Stimulated activated CD4-positive, alpha-beta T cell treated with anti-CD3 and anti-CD28 coated beads, TNF-alpha, amount 100 ng/mL, for 48 hours (primary cell): ENCODE measurements around the gene TIMM17A.

Experiments used
- DNase-seq, 3 donors: peaks; one replicate each; pipeline ENCODE4 v3.0.0-alpha.2; 2020; ENCODE audit warnings: low read depth in 3 of 3

Gene TIMM17A

DNA sequence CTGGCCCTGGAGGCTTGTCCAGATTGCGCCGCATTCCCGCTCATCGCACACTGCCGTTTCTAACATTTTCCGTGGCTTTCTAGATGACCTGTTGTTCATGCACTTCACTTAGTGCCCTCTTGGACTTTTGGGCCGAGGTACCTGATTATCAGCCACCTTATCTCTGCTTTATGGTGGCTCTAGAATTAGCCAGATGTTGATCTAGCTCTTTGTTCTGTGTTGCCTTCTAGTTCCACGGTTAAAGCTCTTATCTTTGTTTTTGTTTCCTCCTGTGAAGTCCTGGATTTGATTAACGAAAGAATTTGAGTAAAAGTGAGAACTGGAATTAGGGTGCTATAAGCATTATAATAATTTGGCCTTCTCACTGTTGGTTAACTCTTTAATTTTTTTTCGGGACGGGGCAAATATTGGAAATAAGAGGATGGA lies 28.1 kb downstream of the TIMM17A start:
- DNase-seq, result no peak

DNA sequence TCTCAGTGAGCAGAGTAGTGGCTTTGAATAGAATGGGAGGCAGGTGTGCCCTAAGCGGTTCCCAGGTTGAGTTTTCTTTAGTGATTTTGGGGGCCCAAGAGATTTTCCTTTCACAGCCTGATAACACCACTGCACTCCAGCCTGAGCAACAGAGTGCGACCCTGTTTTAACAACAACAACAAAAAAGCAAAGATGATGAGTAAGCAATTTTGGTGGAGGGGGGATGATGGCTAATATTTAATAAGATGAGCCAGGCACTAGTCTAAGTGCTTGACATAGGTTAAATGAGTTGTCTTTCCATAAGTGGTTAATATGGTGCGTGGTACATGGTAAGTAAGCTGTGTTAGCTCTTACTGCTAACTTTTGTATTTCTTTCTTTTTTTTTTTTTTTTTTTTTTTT lies 29.1 kb downstream of the TIMM17A start:
- DNase-seq, result no peak

DNA sequence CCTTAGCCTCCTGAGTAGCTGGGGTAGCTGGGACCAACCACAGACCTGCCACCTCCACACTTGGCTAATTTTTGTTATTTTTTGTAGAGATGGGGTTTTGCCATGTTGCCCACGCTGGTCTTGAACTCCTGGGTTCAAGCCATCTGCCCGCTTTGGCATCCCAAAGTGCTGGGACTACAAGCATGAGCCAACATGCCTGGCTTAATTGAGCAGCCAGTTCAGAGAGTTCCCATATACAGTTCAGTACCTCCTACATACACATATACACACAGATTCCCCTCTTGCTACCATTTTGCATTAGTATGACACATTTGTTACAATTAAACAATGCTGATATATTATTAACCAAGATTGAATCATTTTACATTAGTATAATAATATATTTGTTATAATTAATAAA lies 30.1 kb downstream of the TIMM17A start:
- no peak for DNase-seq

DNA sequence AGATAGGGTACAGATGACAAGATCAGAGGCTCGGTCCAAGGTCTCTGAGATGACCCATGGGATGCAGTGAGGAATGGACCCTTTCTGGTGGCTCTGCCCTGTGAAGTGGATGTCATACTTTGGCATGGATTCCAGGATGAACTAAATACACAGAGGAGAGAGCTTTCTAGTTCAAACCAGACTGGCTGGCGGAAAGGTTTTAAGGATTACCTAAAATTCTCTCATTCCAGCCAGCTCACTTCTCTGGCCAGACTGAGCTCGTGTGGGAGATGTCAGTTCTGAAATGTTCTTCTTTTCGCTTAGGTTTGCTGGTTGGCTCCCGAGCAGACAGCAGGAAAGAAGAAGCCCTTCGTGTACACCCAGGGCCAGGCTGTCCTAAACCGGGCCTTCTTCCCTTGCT lies 33.3 kb downstream of the TIMM17A start:
- DNase-seq, result no peak

DNA sequence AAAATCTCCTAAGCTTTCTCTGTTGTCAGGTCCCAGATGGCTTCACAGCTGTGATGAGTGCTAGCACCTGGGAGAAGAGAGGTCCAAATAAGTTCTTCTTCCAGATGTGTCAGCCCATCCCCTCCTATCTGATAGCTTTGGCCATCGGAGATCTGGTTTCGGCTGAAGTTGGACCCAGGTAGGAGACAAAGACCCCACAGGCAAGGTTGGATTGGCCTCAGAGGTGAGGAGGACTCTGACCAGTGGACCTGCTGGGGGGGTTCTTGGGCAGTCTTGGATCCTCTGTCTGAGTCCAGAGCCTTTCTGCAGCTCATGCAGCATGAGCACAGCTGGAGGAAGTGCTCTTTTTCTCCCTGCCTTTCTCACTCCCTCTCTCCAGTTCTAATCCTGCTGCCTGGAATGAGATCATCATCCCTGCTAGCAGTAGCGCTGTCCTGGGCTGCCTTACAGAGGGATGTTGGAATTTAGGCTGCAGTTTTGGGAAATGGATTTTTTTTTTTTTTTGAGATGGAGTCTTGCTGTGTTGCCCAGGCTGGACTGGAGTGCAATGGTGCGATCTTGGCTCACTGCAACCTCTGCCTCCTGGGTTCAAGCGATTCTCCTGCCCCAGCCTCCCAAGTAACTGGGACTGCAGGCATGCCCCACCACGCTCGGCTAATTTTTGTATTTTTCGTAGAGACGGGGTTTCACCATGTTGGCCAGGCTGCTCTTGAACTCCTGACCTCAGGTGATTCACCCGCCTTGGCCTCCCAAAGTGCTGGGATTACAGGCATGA lies 34.2 kb downstream of the TIMM17A start:
- no peak for DNase-seq

DNA sequence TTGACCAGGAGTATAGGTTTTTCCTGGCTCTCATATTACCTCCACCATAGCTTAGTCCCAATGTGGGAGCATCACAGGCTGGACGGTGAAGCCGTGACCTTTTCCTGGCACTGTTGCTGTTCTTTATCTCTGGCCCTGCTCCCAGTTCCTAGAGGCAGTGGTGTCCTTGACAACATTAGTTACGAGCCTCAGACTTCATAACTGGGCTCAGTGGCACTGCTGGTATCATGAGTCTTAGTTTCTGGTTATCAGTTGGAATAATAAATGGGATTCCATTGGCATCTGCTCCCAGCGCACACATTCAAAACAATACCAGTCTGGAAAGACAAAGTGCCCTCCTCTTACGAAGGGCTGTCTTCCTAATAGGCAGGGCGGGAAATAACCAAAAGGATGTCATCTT lies 35.1 kb downstream of the TIMM17A start:
- DNase-seq, result no peak

DNA sequence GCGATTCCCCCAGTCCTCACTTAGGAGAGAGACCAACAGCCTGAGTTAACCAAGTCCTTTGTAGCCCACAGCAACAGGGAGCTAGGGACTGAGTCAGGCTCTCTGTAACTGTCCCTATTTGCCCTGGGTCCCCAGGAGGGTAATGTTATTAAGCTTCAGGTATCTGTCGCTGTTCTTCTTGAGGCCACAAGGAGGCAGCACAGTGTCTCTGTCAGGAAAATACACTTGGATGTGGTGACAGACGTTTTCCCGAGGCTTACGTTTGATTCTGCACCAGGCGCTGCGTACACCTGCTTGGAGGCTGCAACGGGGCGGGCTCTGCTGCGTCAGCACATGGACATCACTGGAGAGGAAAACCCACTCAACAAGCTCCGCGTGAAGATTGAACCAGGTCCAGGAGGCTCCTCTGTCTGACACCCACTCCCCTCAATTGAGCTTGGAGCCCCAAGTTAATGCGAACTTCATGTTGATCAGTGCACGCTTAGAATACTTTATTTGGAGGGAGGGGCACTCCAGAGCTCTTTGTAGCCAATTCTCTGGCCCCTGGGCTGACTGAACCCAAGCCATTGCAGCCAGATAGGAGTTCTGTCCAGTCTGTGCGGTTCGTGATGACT lies 44.4 kb downstream of the TIMM17A start:
- no peak for DNase-seq

DNA sequence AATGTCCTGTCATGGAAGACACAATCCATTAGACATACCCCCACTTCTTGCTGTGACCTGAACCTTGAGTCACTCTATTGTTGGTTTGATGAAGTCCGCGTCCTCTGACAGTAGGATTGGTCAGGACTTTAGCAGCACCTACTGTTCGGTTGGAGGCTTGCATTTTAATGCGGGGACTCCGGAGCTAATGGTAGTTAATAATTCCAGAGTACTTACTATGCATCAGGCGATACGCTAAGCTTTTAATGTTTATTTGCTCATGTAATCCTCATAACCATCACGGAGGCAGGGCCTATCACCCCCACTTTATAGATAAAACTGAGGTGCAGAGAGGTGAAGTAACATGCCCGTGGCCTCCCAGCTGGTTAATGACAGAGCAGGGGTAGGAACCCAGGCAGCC lies 47.2 kb downstream of the TIMM17A start:
- DNase-seq, result no peak

DNA sequence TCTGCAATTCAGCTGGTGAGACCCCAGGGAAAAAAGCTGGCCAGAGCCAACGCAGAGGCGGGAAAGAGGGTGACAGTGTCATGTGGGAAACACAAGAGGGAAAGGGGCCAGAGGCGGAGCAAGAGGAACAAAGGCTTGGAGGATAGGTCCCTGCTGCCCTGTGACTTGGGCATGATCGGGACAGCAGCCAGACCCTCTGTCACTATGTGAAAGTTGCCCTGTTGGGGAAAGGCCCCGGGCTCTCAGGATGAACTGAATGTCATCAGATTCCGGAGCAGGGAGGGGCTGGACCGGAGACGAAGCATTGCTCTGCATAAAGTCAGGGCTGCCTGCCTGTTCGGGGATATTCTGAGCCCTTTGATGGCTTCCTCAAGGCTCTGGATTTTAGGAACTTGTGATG lies 49.4 kb downstream of the TIMM17A start:
- DNase-seq, result no peak

DNA sequence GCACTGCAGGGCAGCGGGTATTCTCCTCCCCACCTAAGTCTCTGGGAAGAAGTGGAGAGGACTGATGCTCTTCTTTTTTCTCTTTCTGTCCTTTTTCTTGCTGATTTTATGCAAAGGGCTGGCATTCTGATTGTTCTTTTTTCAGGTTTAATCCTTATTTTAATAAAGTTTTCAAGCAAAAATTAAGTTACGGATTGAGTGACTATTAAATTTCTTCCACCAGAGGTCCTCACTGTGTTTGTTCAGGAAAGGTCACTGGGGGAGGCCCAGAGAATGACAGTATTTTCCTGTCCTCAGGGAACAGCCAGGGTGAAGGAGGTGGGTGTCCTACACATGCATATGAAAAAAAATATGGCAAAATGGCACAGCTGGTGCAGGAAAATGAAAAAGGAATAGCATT lies 50.7 kb downstream of the TIMM17A start:
- no peak for DNase-seq

DNA sequence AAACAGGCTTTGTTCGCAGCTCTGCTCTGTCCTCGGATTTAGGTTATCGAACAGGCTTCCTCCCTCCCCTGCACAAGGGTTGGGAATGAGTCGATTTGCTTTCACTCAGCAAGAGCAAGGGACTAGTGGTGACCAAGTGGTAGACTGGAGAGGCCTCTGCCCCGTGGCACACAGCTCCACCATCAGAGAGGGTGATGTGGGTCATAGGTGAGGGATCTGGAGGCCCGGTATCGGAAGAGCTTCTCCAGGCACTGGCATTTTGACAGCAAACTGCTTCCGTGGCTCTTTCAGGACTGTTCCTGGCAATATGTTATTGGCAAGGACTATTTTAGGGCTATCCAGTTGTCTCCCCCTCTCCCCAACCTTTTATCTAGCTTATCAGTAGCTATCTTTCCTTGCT lies 52.0 kb downstream of the TIMM17A start:
- no peak for DNase-seq

DNA sequence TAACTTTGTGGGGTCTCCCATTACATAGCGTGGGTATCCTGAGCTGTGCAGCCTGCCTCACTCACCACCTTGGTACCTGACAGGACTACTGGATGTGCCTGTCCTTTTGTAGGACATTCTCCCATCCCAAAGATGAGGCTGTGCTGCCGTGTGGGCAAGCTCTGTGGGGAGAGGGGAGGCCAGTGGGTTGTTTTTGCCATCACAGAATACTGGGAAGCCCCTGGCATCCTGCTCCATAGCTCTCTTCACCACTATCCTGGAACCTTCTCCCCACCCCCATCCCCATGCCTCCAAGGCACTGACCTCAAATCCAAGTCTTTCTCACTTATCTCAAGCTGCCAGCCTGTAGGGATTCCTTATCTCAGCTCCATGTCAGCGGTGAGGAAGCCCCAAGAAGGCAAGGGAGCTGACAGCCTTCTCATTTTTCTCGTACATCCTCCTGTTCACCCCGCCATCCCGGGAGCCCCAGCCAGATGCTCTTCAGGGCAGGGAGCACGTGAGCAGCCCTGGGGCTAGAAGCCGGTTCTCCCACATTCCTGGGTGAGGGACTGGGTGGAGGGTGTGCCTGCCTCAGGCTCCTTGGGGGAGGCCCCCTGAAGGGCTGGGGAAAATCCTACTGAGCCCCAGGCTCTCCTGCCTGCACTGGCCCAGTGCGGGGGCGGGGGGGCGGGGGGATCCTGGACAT lies 52.6 kb downstream of the TIMM17A start:
- no peak for DNase-seq

DNA sequence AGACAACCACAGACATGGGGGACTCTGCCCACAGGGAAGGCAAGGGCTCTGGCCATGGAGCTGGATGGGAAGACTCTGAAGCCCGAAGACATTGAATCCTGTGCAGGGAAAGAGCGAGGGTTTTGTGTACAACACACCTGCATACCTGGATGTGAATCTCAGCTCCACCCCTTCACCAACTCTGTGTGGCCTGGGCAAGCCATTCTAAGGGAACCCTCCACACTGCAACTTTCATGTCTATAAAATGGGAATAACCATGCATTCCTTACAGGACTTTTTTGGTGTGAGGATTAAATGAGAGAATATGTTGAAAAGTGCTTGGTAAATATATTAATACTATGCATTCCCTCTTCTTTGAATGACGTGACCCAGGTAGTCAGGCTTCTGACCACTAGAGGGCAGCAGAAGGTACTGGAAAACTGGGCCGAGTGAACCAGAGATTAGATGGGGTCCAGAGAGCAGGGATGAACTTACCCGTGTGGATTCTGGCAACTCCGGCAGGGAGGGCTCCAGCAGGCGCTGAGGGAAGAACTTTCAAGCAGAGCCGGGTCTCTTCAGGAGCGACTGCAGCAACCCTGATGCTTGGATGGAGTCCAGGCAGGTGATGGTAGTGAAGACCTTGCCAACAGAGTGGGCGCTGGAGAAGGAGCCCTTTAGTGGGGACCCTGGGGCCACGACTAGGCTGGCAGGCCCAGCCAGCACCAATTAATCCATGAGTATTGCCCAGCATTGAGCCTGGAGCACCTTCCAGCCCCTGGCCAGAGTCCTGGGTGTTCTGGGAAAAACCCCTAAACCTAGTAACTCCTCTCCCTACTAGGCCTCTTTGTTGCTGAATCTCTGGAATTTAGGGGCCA lies 54.2 kb downstream of the TIMM17A start:
- DNase-seq, result peak; percentile 34 to 48 (median 48)

DNA sequence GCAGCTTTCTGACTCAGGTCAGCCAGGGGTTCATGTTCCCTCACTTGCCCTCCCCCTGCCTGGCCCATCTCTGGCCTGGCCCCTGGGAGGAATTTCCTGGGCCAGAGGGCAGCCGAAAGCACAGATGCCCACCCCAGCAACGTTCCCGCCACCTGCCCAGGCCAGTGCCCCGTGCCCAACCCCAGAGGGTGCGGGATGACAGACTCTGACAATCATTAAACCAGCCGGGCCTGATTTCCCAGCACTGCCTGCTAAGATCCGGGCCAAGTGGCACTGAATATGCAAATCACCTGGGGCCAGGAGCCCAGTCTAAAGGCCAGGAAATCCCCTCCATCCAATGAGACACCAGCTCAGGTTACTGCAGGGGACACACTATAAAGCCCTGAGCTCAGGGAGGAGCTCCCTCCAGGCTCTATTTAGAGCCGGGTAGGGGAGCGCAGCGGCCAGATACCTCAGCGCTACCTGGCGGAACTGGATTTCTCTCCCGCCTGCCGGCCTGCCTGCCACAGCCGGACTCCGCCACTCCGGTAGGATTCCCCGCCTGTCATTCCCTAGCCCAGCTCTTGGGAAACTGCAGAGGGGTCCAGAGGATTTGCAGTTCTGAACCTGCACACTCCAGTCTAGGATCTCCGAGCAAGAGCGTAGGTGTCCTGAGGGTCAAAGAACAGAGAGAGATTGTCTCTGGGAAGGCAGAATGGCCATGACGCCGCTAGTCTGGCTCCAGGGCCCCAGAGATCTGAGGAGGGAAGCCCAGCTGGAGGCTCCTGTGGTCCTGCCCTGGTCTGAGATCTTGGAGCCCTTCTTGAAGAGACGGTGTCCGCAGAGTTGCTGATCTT lies 55.1 kb downstream of the TIMM17A start, which contains the start of gene ELF3:
ELF3 (plus strand) TSS at position 408 of the 836 bp plus-strand sequence. CDS start 550 bp downstream, outside the sequence.
- DNase-seq, result no peak

DNA sequence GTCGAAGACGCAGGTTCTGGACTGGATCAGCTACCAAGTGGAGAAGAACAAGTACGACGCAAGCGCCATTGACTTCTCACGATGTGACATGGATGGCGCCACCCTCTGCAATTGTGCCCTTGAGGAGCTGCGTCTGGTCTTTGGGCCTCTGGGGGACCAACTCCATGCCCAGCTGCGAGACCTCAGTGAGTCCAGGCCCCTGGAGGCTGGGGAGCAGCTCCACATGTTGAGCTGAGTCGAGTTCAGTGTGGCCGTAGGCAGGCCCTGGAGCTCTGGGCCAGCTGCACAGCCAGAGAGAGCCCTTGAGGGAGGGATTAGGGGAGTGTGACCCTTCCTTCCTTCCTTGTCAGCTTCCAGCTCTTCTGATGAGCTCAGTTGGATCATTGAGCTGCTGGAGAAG lies 56.7 kb downstream of the TIMM17A start:
- DNase-seq, result no peak

DNA sequence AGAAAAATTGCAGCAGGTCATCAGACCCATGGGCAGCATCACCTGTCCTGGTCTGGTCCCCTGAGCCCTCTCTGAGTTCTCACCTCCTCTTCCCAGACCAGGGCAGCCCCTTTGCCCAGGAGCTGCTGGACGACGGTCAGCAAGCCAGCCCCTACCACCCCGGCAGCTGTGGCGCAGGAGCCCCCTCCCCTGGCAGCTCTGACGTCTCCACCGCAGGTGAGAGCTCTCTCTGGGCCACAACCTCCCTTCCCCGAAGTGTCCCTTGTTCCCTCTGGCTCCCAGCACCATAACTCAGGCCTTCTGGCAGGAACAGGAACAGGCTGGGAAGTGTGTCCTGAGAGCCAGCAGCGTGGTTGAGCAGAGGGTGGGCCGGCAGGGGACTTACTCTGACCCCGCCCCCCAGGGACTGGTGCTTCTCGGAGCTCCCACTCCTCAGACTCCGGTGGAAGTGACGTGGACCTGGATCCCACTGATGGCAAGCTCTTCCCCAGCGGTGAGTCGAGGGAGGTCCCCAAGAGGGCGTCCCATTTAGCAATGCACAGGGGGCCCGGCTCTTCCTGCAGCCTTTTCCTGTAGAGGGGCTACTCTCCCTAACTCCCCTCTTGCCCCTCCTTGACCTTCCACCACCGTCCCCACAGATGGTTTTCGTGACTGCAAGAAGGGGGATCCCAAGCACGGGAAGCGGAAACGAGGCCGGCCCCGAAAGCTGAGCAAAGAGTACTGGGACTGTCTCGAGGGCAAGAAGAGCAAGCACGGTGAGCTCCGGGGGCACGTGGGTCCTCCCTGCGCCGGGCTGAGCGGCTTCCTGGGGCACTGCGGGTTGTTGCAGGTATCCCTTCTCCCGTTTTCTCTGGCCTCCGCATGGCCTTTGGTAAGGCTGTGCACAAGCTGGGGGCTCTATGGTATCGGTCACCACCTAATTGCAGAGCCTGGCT lies 57.5 kb downstream of the TIMM17A start:
- no peak for DNase-seq

DNA sequence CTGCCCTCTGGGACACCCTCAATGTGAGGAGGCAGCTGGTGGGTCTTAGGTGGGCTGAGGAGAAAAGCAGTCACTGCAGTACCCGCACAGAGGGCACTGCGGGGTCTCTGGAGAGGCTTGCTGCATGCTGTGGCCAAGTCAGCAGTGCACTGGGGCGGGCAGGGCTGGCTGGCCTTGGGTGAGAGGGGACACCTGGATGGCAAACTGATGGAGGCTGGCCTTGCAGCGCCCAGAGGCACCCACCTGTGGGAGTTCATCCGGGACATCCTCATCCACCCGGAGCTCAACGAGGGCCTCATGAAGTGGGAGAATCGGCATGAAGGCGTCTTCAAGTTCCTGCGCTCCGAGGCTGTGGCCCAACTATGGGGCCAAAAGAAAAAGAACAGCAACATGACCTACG lies 58.3 kb downstream of the TIMM17A start:
- no peak for DNase-seq

DNA sequence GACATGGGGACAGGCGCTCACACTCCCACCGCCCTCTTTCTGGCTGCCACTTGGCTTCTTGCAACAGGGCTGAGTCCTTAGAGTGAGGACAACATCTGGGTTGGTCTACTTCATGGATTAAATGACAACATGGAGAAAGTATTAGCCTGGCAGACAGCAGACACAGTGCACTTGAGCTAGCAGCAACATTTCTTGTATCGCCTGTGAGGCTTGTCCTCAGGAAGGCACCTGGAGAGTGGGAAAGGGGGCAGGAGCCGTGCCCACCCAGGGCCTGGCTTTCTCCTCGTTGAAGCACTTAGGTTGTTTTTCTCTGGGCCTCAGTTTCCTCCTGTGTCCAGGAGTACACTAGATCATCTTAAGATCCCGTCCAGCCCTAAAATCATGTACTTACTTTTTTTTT lies 58.8 kb downstream of the TIMM17A start:
- no peak for DNase-seq

DNA sequence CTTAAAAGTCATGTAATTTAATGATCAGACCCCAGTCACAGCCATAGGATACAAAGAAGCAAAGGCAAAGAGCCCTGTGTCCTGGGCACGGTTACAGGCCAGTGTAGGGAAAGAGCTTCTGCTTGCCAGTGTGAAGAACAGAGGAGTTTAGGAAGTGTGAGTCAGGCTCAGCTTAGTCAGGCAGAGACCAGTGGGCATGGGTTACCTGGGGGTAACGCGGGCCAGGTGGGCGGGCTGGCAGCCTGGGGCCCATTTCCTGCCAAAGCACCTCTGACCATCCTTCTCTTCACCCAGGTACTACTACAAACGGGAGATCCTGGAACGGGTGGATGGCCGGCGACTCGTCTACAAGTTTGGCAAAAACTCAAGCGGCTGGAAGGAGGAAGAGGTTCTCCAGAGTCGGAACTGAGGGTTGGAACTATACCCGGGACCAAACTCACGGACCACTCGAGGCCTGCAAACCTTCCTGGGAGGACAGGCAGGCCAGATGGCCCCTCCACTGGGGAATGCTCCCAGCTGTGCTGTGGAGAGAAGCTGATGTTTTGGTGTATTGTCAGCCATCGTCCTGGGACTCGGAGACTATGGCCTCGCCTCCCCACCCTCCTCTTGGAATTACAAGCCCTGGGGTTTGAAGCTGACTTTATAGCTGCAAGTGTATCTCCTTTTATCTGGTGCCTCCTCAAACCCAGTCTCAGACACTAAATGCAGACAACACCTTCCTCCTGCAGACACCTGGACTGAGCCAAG lies 59.8 kb downstream of the TIMM17A start:
- DNase-seq, result no peak

DNA sequence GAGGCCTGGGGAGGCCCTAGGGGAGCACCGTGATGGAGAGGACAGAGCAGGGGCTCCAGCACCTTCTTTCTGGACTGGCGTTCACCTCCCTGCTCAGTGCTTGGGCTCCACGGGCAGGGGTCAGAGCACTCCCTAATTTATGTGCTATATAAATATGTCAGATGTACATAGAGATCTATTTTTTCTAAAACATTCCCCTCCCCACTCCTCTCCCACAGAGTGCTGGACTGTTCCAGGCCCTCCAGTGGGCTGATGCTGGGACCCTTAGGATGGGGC lies 60.3 kb downstream of the TIMM17A start:
- DNase-seq, result no peak
